Measurements from ENCODE around the gene NOD2. TPM values are rescaled to one million over a fixed set of nuclear protein-coding genes. Genes with fewer than 3 reads are reported as not detected.

NOD2 gene
- total RNA-seq, 1 experiment from 2014 or later: 5.4 TPM

- no peaks in the 10 kb centered on the region for H4K20me1 ChIP-seq (ENCODE audit: insufficient read depth)
- no peak for ATAC-seq
- CTCF ChIA-PET: interaction anchor here (1.7 to 4.5 kb wide), 3 partner anchors 25 to 292 kb away, joined by 5 to 62 read pairs (median 28); no protein-coding TSS in a partner anchor
- intact Hi-C loops (cut with micrococcal nuclease): loop anchor here (5.0 kb wide), 2 partner anchors 345 to 455 kb away; no protein-coding TSS in a partner anchor
- H3K9me3 ChIP-seq (ENCODE audit: control insufficient read depth in 1 of 2, insufficient read depth in 1 of 2, low read depth in 1 of 2, low read length in 2 of 2): peaks cover 7 to 10% of the 10 kb centered on the region in 2 experiments; a peak in 2 of 4 replicates
- no peak overlapping the region for H3K4me3 ChIP-seq (replicated peaks in 1 of 2; ENCODE audit: low read depth in 1 of 2, low read length in 2 of 2)
- TF ChIP-seq YY1 (IDR thresholded peaks at IDR 0.05; ENCODE audit: extremely low read depth, insufficient replicate concordance, low read depth, low read length) (no peak), RAD21 (IDR thresholded peaks at IDR 0.05; ENCODE audit: low read depth) (no peak), EZH2phosphoT487 (IDR thresholded peaks at IDR 0.05; ENCODE audit: borderline replicate concordance) (no peak), SP1 (IDR thresholded peaks at IDR 0.05; ENCODE audit: low read depth) (no peak), SIN3A (IDR thresholded peaks at IDR 0.05; ENCODE audit: low read depth) (no peak), ELF1 (IDR thresholded peaks at IDR 0.05; ENCODE audit: borderline replicate concordance, low read depth) (no peak)
- TF ChIP-seq, protein P1, sequence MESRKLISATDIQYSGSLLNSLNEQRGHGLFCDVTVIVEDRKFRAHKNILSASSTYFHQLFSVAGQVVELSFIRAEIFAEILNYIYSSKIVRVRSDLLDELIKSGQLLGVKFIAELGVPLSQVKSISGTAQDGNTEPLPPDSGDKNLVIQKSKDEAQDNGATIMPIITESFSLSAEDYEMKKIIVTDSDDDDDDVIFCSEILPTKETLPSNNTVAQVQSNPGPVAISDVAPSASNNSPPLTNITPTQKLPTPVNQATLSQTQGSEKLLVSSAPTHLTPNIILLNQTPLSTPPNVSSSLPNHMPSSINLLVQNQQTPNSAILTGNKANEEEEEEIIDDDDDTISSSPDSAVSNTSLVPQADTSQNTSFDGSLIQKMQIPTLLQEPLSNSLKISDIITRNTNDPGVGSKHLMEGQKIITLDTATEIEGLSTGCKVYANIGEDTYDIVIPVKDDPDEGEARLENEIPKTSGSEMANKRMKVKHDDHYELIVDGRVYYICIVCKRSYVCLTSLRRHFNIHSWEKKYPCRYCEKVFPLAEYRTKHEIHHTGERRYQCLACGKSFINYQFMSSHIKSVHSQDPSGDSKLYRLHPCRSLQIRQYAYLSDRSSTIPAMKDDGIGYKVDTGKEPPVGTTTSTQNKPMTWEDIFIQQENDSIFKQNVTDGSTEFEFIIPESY (IDR thresholded peaks at IDR 0.05; ENCODE audit: extremely low read depth, insufficient replicate concordance, low read length): no peak
- TF ChIP-seq, protein P2, sequence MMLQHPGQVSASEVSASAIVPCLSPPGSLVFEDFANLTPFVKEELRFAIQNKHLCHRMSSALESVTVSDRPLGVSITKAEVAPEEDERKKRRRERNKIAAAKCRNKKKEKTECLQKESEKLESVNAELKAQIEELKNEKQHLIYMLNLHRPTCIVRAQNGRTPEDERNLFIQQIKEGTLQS (IDR thresholded peaks at IDR 0.05): no peak
- TF ChIP-seq, protein P3, sequence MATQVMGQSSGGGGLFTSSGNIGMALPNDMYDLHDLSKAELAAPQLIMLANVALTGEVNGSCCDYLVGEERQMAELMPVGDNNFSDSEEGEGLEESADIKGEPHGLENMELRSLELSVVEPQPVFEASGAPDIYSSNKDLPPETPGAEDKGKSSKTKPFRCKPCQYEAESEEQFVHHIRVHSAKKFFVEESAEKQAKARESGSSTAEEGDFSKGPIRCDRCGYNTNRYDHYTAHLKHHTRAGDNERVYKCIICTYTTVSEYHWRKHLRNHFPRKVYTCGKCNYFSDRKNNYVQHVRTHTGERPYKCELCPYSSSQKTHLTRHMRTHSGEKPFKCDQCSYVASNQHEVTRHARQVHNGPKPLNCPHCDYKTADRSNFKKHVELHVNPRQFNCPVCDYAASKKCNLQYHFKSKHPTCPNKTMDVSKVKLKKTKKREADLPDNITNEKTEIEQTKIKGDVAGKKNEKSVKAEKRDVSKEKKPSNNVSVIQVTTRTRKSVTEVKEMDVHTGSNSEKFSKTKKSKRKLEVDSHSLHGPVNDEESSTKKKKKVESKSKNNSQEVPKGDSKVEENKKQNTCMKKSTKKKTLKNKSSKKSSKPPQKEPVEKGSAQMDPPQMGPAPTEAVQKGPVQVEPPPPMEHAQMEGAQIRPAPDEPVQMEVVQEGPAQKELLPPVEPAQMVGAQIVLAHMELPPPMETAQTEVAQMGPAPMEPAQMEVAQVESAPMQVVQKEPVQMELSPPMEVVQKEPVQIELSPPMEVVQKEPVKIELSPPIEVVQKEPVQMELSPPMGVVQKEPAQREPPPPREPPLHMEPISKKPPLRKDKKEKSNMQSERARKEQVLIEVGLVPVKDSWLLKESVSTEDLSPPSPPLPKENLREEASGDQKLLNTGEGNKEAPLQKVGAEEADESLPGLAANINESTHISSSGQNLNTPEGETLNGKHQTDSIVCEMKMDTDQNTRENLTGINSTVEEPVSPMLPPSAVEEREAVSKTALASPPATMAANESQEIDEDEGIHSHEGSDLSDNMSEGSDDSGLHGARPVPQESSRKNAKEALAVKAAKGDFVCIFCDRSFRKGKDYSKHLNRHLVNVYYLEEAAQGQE (IDR thresholded peaks at IDR 0.05; ENCODE audit: low read depth): no peak
- H3K4me1 ChIP-seq (ENCODE audit: control insufficient read depth in 1 of 2, insufficient read depth in 2 of 2, low read length in 2 of 2): peaks cover 0 to 5% of the 10 kb centered on the region in 2 experiments; a peak in 1 of 4 replicates
- no TSS peak for BruUV-seq (replicated peaks)
- no peak overlapping the region for H3K27ac ChIP-seq (ENCODE audit: low read depth, low read length)
- H3K79me2 ChIP-seq (ENCODE audit: insufficient read depth, low read length): no peaks in the 10 kb centered on the region
- H3K27me3 ChIP-seq (ENCODE audit: insufficient read depth, low read length): no peaks in the 10 kb centered on the region
- RAD21 ChIA-PET (ENCODE audit: low non-redundant PET in 1 of 2, low total read pairs in 2 of 2, uncharacterized antibody in 2 of 2, unreplicated experiment in 2 of 2): interaction anchor here in 1 of 2 experiments (2.1 kb wide), 1 partner anchor 139 kb away, joined by 5 read pairs; no protein-coding TSS in a partner anchor
- POLR2A ChIA-PET: no interaction called here
- DNase-seq (ENCODE audit: low read depth, low spot score): no peak
- no peaks in the 10 kb centered on the region for H3K9me2 ChIP-seq (ENCODE audit: insufficient read depth)
- H2AFZ ChIP-seq (ENCODE audit: low read depth, low read length, poor library complexity, severe bottlenecking): no peak overlapping the region
- no peak overlapping the region for H3K4me2 ChIP-seq (ENCODE audit: low read length)
- H3K9ac ChIP-seq (ENCODE audit: low read length): no peak overlapping the region
- H3K36me3 ChIP-seq (ENCODE audit: control insufficient read depth in 1 of 2, insufficient read depth in 2 of 2, low read length in 2 of 2): no peaks in the 10 kb centered on the region
These were observed 26.5 kb upstream of the NOD2 start for GRCh38 chr16:50666658-50667496.
